Smooth muscle cell (in vitro differentiated cells): Measurements from ENCODE around the gene CFAP57. TPM values are rescaled to one million over a fixed set of nuclear protein-coding genes. Genes with fewer than 3 reads are reported as not detected.

ENCODE experiments used
- DNase-seq: peaks from one replicate; lab custom pipeline; 2025; ENCODE audit not compliant: unreplicated experiment; lab: John Stamatoyannopoulos, UW
- H2AFZ ChIP-seq: fragments of 200-600 bp; sonication (generic); 2 replicates; pipeline ENCODE4 v1.6.0; 2016; ENCODE audit warnings: antibody characterized with exemption, low read depth, mild to moderate bottlenecking
- H3F3A ChIP-seq: fragments of 200-600 bp; sonication (generic); 2 replicates; pipeline ENCODE4 v1.6.0; 2017; ENCODE audit warnings: antibody characterized with exemption, low read depth
- H3K27ac ChIP-seq: fragments of 200-600 bp; sonication (generic); 2 replicates; pipeline ENCODE4 v1.5.1; 2016; ENCODE audit warnings: low read depth, mild to moderate bottlenecking
- H3K27me3 ChIP-seq: fragments of 200-600 bp; sonication (generic); 2 replicates; pipeline ENCODE4 v1.6.1; 2016; ENCODE audit warnings: low read depth, mild to moderate bottlenecking
- H3K36me3 ChIP-seq: fragments of 200-600 bp; sonication (generic); 2 replicates; pipeline ENCODE4 v1.5.1; 2016; ENCODE audit warnings: low read depth
- H3K4me1 ChIP-seq: fragments of 200-600 bp; sonication (generic); 2 replicates; pipeline ENCODE4 v1.5.1; 2016; ENCODE audit warnings: low read depth
- H3K4me2 ChIP-seq: fragments of 200-600 bp; sonication (generic); 2 replicates; pipeline ENCODE4 v1.6.0; 2016; ENCODE audit warnings: mild to moderate bottlenecking
- H3K4me3 ChIP-seq: fragments of 200-600 bp; sonication (generic); 2 replicates; pipeline ENCODE4 v1.5.1; 2016; ENCODE audit warnings: mild to moderate bottlenecking
- H3K79me2 ChIP-seq: fragments of 200-600 bp; sonication (generic); 2 replicates; pipeline ENCODE4 v1.6.0; 2016; ENCODE audit warnings: low read depth, mild to moderate bottlenecking
- H3K9ac ChIP-seq: fragments of 200-600 bp; sonication (generic); 2 replicates; pipeline ENCODE4 v1.6.0; 2016; ENCODE audit warnings: low read depth
- H3K9me3 ChIP-seq: fragments of 200-600 bp; sonication (generic); replicated peaks from 2 replicates; pipeline ENCODE4 v1.5.1; 2016; ENCODE audit warnings: low read depth
- H4K20me1 ChIP-seq: fragments of 200-600 bp; sonication (generic); 2 replicates; pipeline ENCODE4 v1.6.0; 2016; ENCODE audit warnings: low read depth
- CTCF ChIP-seq: fragments of 200-600 bp; sonication (generic); IDR thresholded peaks from 2 replicates; pipeline ENCODE4 v1.5.1; 2017; ENCODE audit warnings: borderline replicate concordance, mild to moderate bottlenecking, antibody characterized with exemption; ENCODE audit not compliant: insufficient read depth, poor library complexity, severe bottlenecking
- WGBS: methylation state at CpG from one replicate; pipeline ENCODE4 v1.1.7; 2016; ENCODE audit warnings: low lambda C conversion rate; 5-methylcytosine and 5-hydroxymethylcytosine counted together
- polyA plus RNA-seq: library from polyadenylated mRNA; unstranded; fragments of >200 nt; fragmentation: Nextera tagmentation; extraction: Ambion mirVana; gene quantifications from 2 replicates; pipeline ENCODE4 v1.2.1, GENCODE V29; 2016
- total RNA-seq: library from RNA; depleted of rRNA; stranded (reverse); fragments of >200 nt; gene quantifications from 2 replicates; pipeline ENCODE4 v1.2.3, GENCODE V29; 2014

CFAP57 gene
- total and polyA plus RNA-seq, 2 experiments from 2014 or later, result 0.22 TPM; not detected in 1

GRCh38 chr1:43282220-43283195 lies 110.4 kb downstream of the CFAP57 start:
- H4K20me1 ChIP-seq, result no peaks in the 10 kb centered on the region
- H3F3A ChIP-seq, result no peaks in the 10 kb centered on the region
- no peak overlapping the region for H3K27ac ChIP-seq
- TF ChIP-seq CTCF, result no peak
- no peak overlapping the region for H3K9ac ChIP-seq
- H3K27me3 ChIP-seq, result no peaks in the 10 kb centered on the region
- H3K36me3 ChIP-seq, result no peaks in the 10 kb centered on the region
- 94% methylated on average over 15 of the region's 15 CpGs for WGBS
- no peak overlapping the region for H3K4me2 ChIP-seq
- DNase-seq, result no peak
- no peak overlapping the region for H2AFZ ChIP-seq
- H3K4me1 ChIP-seq, result no peaks in the 10 kb centered on the region
- H3K9me3 ChIP-seq, result no peaks in the 10 kb centered on the region
- H3K4me3 ChIP-seq, result no peak overlapping the region
- H3K79me2 ChIP-seq, result no peaks in the 10 kb centered on the region

GRCh38 chr1:43284065-43284464 lies 111.9 kb downstream of the CFAP57 start:
- H3K36me3 ChIP-seq, result no peaks in the 10 kb centered on the region
- H3K4me2 ChIP-seq, result no peak overlapping the region
- no peak overlapping the region for H3K9ac ChIP-seq
- no peak for DNase-seq
- H3K27ac ChIP-seq, result no peak overlapping the region
- no peaks in the 10 kb centered on the region for H3K79me2 ChIP-seq
- WGBS, result 91% methylated on average over 3 of the region's 3 CpGs
- TF ChIP-seq CTCF, result no peak
- no peaks in the 10 kb centered on the region for H3F3A ChIP-seq
- H3K4me3 ChIP-seq, result peak overlapping the region; percentile 48
- H3K9me3 ChIP-seq, result no peaks in the 10 kb centered on the region
- H2AFZ ChIP-seq, result no peak overlapping the region
- H3K27me3 ChIP-seq, result no peaks in the 10 kb centered on the region
- no peaks in the 10 kb centered on the region for H4K20me1 ChIP-seq
- no peaks in the 10 kb centered on the region for H3K4me1 ChIP-seq

GRCh38 chr1:43284546-43285110 lies 112.5 kb downstream of the CFAP57 start:
- Histone ChIP-seq H3F3A (no peaks in the 10 kb centered on the region), H3K9me3 (no peaks in the 10 kb centered on the region), H3K27ac (no peak overlapping the region), H3K27me3 (no peaks in the 10 kb centered on the region), H3K9ac (no peak overlapping the region), H2AFZ (no peak overlapping the region), H3K36me3 (no peaks in the 10 kb centered on the region), H4K20me1 (no peaks in the 10 kb centered on the region), H3K4me2 (peak overlapping the region; percentile 58), H3K79me2 (no peaks in the 10 kb centered on the region), H3K4me1 (no peaks in the 10 kb centered on the region), H3K4me3 (peak overlapping the region; percentile 48)
- no peak for TF ChIP-seq CTCF
- no peak for DNase-seq
- WGBS, result 87% methylated on average over 12 of the region's 12 CpGs
